ENCODE data around the gene CLMN. TPM values are rescaled to one million over a fixed set of nuclear protein-coding genes. Genes with fewer than 3 reads are reported as not detected.

Gene CLMN
- total RNA-seq, 1 donor from 2014 or later: 2.1 TPM

Small RNA genes within 50 kb of the gene (small RNA-seq; reads per million reads assigned to genes)
- 0.23 reads per million, percentile 10 among the genes with 10 or more reads in this experiment for gene MIR3173

Other genes with a start within 250 kb of the CLMN start
- gene DICER1, start 162.4 kb downstream of the CLMN start, total RNA-seq: 107 TPM
- 21.4 TPM for gene SYNE3, start 196.7 kb upstream of the CLMN start, total RNA-seq
- gene GLRX5, start 215.1 kb upstream of the CLMN start, total RNA-seq: 74.1 TPM

Data from skeletal muscle tissue (tissue), 2 donors.